ENCODE results near the gene PLXDC2.

The PLXDC2 gene

GRCh38 chr10:19937989-19938388, 121.8 kb downstream of the PLXDC2 start:
- no peak for DNase-seq (ENCODE audit: low read depth in 2 of 2)

DNA sequence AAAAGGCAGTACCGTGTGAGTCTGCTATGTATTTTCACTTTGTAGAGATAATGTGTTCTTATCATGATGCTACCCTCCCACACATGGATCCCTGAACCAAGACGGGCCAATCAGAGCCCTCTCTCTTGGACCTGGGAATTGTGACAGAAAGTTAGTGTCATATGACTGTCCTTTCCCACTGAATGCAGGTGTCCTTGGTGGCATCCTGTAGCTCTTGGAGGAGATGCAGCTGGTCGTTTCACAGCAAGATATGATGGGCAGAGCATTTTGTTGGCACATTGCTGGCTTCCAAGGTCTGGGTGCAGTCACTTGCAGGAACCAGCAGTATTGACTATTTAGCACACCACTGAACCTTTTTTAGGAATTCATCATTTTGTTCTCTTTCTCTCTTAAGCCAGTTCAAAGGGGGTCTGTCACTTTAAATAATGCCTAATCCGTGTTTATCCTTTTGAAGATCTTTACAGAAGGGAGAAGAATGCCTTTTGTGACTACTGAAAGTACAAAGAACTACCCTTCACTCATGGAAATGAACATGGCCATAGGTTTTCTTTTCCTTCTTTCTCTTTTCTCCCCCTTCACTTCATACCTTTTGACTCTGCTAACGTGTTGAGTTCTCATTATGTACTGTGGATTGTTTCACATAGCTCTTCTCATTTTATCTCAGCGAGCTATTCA, 125.1 kb downstream of the PLXDC2 start:
- DNase-seq (ENCODE audit: low read depth in 2 of 2): no peak

- no peak for DNase-seq (ENCODE audit: low read depth in 2 of 2)
These were observed 128.9 kb downstream of the PLXDC2 start for GRCh38 chr10:19944911-19945663.

GRCh38 chr10:19946245-19946644, 130.0 kb downstream of the PLXDC2 start:
- DNase-seq (ENCODE audit: low read depth in 2 of 2): no peak

- DNase-seq (ENCODE audit: low read depth in 2 of 2): no peak
These were observed 130.6 kb downstream of the PLXDC2 start for GRCh38 chr10:19946791-19947190.

DNA sequence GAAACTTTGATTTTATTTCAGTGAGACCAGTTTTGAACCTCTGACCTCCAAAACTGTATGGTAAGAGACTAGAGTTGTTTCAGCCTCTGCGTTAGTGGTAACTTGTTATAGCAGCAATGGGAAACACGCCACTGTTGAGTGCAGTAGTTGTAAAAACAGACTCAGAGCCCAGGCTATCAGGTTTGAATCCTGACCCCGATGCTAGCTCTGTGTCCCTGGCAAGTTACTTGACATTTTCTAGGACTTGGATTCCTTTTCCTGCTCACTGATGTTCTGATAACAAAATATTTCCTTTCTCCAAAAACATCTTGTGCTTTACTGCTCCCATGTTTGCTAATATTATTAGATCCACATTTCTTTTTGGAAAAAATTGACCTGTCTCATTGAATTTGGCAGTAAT, 131.0 kb downstream of the PLXDC2 start:
- no peak for DNase-seq (ENCODE audit: low read depth in 2 of 2)

DNA sequence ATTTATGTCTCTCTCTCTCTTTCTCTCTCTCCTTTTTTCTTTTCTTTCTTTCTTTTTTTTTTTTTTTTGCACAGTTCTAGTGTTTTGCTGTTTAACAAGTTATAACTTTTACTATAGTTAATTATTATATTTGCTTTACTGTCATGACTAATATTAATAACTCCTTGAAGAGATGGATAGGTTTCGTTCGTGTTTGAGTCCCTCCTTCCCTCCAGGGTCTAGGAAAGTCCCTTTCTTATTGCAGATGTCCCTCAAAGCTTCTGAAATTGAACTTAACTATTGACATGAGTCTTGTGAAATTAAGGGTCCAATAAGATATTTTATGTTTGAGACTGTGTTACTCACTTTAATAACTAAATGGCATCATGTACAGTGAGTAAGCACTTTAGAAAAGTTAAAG, 131.4 kb downstream of the PLXDC2 start:
- DNase-seq (ENCODE audit: low read depth in 2 of 2): no peak

DNA sequence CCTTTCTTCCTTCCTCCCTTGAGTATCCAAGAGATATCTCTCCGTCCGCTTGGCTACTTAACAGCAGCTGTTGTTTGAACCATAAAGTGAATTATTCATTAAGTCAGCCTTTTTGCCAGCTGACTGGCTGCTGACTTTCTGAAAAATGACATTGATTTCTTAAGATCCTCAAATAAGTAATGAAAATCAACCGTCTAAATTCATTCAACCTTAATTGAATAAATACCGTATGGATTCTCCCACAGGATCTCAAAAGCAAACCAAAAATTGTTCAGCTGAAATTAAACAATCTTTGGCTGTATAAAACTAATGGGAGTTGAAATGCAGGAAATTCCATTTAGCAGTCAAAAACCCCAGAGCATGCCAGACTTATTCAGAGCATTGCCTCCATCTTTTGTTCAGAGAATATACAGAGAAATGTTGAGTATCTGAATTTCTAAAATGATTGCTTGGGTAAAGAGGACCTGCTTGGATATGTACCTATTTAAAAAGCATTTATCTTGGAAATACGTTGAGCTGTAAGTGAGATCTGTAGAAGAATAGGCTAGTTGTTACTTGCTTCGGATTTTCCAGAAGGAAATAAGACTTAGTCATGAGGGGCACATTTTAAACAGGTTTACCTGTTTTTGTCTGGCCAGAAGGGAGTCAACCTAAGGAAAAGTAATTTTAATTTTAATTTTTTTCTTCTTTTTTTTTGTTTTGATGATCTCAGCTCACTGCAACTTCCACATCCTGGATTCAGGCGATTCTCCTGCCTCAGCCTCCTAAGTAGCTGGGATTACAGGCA, 136.2 kb downstream of the PLXDC2 start:
- DNase-seq (ENCODE audit: low read depth in 2 of 2): no peak

DNA sequence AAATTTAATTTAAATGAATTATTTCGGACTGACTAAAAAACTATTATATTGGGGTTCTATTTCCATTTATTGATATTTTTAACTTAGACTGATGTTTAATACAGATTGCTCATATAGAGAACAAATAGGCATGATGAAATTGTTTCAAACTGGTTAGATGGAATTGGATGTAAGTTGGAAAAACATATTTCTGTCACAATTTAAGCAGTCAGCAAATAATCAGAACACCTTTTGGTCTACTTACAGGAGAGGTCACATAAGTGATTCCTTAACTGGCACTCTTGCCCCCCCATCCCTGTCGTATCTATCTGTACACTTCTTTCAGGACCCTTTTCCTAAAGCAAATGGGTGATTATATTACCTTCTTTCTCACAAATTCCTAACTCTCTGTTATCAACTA, 138.4 kb downstream of the PLXDC2 start:
- no peak for DNase-seq (ENCODE audit: low read depth in 2 of 2)

DNA sequence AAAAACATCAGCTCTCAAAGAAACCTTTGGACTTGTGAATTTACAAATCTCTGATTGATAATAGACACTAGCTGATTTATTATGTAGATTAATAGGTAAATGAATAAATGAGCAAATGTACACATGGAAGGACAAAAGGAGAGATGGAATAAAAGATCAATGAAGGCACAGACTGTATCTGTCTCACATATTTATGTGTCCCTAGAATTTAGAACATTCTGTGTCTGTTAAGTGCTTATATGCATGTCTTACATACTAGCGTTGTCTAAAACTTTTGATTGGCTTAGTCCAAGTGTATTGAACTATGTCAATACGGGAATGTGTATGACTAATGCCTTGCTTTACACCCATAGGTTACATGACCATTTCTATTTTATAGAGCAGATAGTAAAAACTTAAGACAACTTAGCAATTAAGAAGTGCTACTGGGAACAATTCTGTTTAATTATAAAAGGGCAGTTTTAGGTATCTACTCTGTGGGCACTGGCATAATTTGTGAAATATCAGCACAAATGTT, 140.3 kb downstream of the PLXDC2 start:
- DNase-seq (ENCODE audit: low read depth in 2 of 2): no peak

GRCh38 chr10:19958787-19959186, 142.6 kb downstream of the PLXDC2 start:
- no peak for DNase-seq (ENCODE audit: low read depth in 2 of 2)

- no peak for DNase-seq (ENCODE audit: low read depth in 2 of 2)
These were observed 145.1 kb downstream of the PLXDC2 start for GRCh38 chr10:19961076-19962053.

DNA sequence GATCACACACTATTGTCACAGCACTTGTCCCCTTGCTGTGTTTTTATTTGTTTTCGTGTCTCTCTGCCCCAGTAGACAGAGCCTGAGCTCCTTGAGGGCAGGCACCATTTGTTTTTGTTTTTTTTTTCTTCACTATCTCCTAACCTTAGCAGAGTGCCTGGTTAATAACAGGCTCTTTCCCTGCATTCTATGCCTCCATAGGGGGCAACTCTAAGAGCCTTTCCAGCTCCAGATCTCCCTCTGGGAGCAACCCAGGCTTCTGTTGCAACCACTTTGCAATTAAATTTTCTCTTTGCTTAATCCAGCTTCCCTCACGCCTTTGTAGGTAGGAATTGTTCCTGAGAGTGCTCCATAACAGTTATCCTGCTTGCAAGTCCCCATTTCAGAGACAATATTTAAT, 148.4 kb downstream of the PLXDC2 start:
- no peak for DNase-seq (ENCODE audit: low read depth in 2 of 2)

GRCh38 chr10:19966751-19967150, 150.5 kb downstream of the PLXDC2 start:
- DNase-seq (ENCODE audit: low read depth in 2 of 2): no peak

DNA sequence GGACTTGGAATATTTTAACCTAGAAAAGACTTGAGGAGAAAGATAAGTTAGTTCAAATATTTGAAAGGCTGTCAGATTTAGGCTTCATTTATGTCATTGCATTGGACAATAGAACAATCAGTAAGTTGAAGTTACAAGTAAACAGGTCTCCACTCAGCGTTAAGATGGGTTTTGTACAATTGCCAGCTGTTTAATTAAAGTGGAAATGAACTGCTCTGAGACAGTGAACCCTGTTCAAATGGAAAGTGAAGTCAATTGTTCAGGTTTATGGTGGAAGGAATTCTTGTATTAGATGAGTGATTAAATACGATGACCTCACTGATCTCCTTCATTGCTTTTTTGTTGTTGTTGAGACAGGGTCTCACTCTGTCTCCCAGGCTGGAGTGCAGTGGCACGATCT, 151.7 kb downstream of the PLXDC2 start:
- DNase-seq (ENCODE audit: low read depth in 2 of 2): no peak

GRCh38 chr10:19968745-19969144, 152.5 kb downstream of the PLXDC2 start:
- DNase-seq (ENCODE audit: low read depth in 2 of 2): no peak

- DNase-seq (ENCODE audit: low read depth in 2 of 2): no peak
These were observed 154.0 kb downstream of the PLXDC2 start for GRCh38 chr10:19970256-19970655.

GRCh38 chr10:19970717-19971116, 154.5 kb downstream of the PLXDC2 start:
- DNase-seq (ENCODE audit: low read depth in 2 of 2): no peak

- DNase-seq (ENCODE audit: low read depth in 2 of 2): no peak
These were observed 155.3 kb downstream of the PLXDC2 start for GRCh38 chr10:19971343-19972052.

GRCh38 chr10:19974138-19974537, 157.9 kb downstream of the PLXDC2 start:
- DNase-seq (ENCODE audit: low read depth in 2 of 2): no peak

DNA sequence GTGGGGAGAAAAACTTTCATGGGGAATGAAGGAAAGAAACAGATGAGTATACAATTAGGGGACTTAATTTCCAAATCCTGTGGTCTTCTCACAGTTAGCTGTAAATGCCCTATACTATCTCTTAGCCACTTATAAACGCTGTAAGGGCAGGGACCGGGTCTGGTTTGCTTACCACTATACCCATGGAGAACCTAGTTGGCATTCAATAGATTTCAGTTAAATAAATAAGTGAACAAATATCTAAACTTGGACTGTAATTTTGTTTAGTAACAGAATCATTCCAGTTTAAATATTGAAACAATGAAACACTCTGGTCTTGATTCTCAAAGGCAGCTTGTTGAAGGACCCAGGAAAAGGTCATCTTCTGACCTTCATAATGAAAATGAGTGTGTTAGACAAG, 158.3 kb downstream of the PLXDC2 start:
- DNase-seq (ENCODE audit: low read depth in 2 of 2): no peak

All from stimulated activated CD8-positive, alpha-beta memory T cell treated with anti-CD3 and anti-CD28 coated beads, Interleukin-7, amount 100 ng/mL, for 1 hour (primary cell).